ENCODE measurements around the gene TTLL9.

TTLL9 gene

GRCh38 chr20:31945319-31945718 is 74.9 kb downstream of the TTLL9 start:
- no peak for ATAC-seq
- TF ChIP-seq TSHZ2 (CRISPR knock-in tag; IDR thresholded peaks at IDR 0.05) (no peak), PATZ1 (CRISPR knock-in tag; IDR thresholded peaks at IDR 0.05; ENCODE audit: borderline replicate concordance) (no peak), OSR1 (CRISPR knock-in tag; IDR thresholded peaks at IDR 0.05) (no peak), ZC3H10 (CRISPR knock-in tag; IDR thresholded peaks at IDR 0.05) (no peak), GLIS3 (CRISPR knock-in tag; IDR thresholded peaks at IDR 0.05) (no peak), PPARA (CRISPR knock-in tag; IDR thresholded peaks at IDR 0.05; ENCODE audit: borderline replicate concordance) (no peak), RARB (CRISPR knock-in tag; IDR thresholded peaks at IDR 0.05) (no peak), ISL1 (CRISPR knock-in tag; IDR thresholded peaks at IDR 0.05) (no peak), POU6F1 (CRISPR knock-in tag; IDR thresholded peaks at IDR 0.05; ENCODE audit: borderline replicate concordance, low read depth) (no peak), TCF4 (CRISPR knock-in tag; IDR thresholded peaks at IDR 0.05; ENCODE audit: borderline replicate concordance) (no peak), ZNF8 (CRISPR knock-in tag; IDR thresholded peaks at IDR 0.05) (no peak), ZNF70 (CRISPR knock-in tag; IDR thresholded peaks at IDR 0.05) (no peak), CSDC2 (CRISPR knock-in tag; IDR thresholded peaks at IDR 0.05) (no peak), ZFP3 (CRISPR knock-in tag; IDR thresholded peaks at IDR 0.05) (no peak), TOX (CRISPR knock-in tag; IDR thresholded peaks at IDR 0.05; ENCODE audit: borderline replicate concordance) (no peak)

GRCh38 chr20:31945785-31946184 is 75.4 kb downstream of the TTLL9 start:
- no peak for TF ChIP-seq CSDC2 (CRISPR knock-in tag; IDR thresholded peaks at IDR 0.05)
- no peak for TF ChIP-seq OSR1 (CRISPR knock-in tag; IDR thresholded peaks at IDR 0.05)
- TF ChIP-seq ZNF565 (CRISPR knock-in tag; conservative IDR thresholded peaks at IDR 0.05; ENCODE audit: low read depth) = no peak
- TF ChIP-seq SNAI2 (CRISPR knock-in tag; IDR thresholded peaks at IDR 0.05) = no peak
- no peak for TF ChIP-seq TCF4 (CRISPR knock-in tag; IDR thresholded peaks at IDR 0.05; ENCODE audit: borderline replicate concordance)
- TF ChIP-seq PPARA (CRISPR knock-in tag; IDR thresholded peaks at IDR 0.05; ENCODE audit: borderline replicate concordance) = no peak
- TF ChIP-seq ZNF8 (CRISPR knock-in tag; IDR thresholded peaks at IDR 0.05) = no peak
- no peak for TF ChIP-seq POU6F1 (CRISPR knock-in tag; IDR thresholded peaks at IDR 0.05; ENCODE audit: borderline replicate concordance, low read depth)
- TF ChIP-seq ARNTL (CRISPR knock-in tag; IDR thresholded peaks at IDR 0.05; ENCODE audit: borderline replicate concordance, low read depth) = no peak
- no peak for TF ChIP-seq CSRNP3 (CRISPR knock-in tag; IDR thresholded peaks at IDR 0.05)
- no peak for TF ChIP-seq ZNF70 (CRISPR knock-in tag; IDR thresholded peaks at IDR 0.05)
- no peak for TF ChIP-seq TSHZ2 (CRISPR knock-in tag; IDR thresholded peaks at IDR 0.05)
- no peak for TF ChIP-seq ZFP30 (CRISPR knock-in tag; IDR thresholded peaks at IDR 0.05)
- no peak for TF ChIP-seq GLIS3 (CRISPR knock-in tag; IDR thresholded peaks at IDR 0.05)
- no peak for TF ChIP-seq CREB5 (CRISPR knock-in tag; IDR thresholded peaks at IDR 0.05; ENCODE audit: low read depth)
- no peak for TF ChIP-seq ZC3H10 (CRISPR knock-in tag; IDR thresholded peaks at IDR 0.05)
- TF ChIP-seq ESRRG (CRISPR knock-in tag; IDR thresholded peaks at IDR 0.05) = no peak
- no peak for TF ChIP-seq ZFP3 (CRISPR knock-in tag; IDR thresholded peaks at IDR 0.05)
- TF ChIP-seq TOX (CRISPR knock-in tag; IDR thresholded peaks at IDR 0.05; ENCODE audit: borderline replicate concordance) = no peak
- TF ChIP-seq PATZ1 (CRISPR knock-in tag; IDR thresholded peaks at IDR 0.05; ENCODE audit: borderline replicate concordance) = no peak
- no peak for ATAC-seq
